Measurements from ENCODE around the gene VPS35L.
A peak's percentile ranks its signal among the peaks of the same experiment; 100 is the strongest.
"Not testable (repeated sequence)": the region's sequence is repeated elsewhere in the genome, so short reads cannot be mapped to it uniquely, and the experiment has no call there.

Gene VPS35L

DNA sequence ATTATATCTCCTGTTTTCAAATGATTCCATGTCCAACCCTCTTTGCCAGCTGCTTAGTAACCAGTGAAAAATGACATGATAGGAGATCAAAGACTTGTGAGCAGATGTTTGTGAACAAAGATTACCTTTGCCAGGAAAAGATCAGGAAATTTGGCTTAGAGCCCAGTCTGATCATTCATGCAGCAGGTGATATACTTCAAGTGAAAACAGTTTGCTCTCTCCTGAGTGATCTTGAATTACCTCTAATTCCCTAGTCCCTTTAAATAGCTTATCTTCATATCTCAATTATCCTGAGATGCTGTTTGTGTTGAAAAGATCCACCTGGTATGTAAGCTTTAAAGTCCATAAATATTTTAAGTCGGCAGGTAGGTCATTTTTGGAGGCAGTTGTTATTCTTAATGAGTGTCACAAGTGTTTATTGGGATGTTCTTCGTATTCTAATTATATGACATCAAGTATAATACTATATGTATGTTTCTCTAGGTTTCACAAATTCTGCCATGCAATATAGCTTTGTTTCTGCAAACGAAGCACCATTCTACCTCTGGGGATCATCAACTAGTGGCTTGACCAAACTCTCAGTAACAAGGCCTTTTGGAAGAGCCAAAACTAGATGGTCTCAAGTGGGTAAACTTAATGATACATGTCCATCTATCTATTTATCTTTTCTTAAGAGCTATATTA lies 13.2 kb upstream of the VPS35L start:
- DNase-seq, result peak; percentile 64

DNA sequence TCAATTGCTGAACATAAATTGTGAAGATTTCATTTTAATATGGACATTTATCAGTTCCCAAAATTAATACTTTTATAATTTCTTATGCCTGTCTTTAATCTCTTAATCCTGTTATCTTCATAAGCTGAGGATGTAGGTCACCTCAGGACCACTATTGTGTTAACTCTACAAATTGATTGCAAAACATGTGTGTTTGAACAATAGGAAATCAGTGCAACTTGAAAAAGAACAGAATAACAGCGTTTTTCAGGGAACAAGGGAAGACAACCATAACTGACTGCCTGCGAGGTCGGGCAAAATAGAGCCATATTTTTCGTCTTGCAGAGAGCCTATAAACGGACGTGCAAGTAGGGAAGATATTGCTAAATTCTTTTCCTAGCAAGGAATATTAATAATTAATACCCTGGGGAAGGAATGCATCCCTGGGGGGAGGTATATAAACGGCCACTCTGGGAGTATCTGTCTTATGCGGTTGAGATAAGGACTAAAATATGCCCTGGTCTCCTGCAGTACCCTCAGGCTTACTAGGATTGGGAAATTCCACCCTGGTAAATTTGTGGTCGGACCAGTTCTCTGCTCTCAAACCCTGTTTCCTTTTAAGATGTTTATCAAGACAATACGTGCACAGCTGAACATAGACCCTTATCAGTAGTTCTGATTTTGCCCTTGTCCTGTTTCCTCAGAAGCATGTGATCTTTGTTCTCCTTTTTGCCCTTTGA lies 12.1 kb upstream of the VPS35L start:
- not testable (repeated sequence) for DNase-seq

DNA sequence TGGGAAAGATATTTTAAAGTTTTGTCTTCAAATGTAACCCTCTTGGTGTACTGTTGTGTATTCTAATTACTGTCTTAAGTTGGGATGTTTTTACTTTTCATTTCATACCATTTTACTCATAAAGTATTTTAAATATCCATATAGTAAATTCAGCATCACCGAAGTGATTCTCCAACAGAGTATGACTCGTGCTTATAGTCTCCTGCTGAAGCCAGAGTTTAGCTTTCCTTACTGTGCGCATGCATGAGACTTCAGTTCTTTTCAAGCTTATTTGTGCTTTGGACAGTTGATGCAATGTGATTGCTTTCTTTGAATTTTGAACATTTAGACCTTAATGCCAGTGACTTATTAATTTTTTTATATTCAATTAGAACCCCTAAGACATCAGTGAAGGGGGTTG lies 7.4 kb upstream of the VPS35L start:
- DNase-seq, result no peak

DNA sequence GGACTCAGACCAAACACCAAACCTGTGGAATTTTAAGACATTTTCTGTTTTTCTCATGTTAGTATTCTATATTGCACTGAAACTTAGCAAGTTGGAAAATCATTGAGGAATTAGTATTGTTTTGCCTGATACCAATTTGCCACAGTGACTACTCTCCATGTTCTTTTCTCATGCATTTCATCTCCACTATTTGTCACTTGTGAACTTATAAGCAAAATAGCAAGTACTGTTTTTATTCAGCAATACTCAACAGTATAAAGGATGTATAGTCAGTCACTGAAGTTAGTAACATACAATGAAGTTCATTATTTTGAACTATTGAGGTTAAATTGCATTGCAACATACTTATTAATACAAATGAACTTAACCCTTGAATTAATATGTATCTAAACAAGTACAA lies 5.8 kb upstream of the VPS35L start:
- no peak for DNase-seq

DNA sequence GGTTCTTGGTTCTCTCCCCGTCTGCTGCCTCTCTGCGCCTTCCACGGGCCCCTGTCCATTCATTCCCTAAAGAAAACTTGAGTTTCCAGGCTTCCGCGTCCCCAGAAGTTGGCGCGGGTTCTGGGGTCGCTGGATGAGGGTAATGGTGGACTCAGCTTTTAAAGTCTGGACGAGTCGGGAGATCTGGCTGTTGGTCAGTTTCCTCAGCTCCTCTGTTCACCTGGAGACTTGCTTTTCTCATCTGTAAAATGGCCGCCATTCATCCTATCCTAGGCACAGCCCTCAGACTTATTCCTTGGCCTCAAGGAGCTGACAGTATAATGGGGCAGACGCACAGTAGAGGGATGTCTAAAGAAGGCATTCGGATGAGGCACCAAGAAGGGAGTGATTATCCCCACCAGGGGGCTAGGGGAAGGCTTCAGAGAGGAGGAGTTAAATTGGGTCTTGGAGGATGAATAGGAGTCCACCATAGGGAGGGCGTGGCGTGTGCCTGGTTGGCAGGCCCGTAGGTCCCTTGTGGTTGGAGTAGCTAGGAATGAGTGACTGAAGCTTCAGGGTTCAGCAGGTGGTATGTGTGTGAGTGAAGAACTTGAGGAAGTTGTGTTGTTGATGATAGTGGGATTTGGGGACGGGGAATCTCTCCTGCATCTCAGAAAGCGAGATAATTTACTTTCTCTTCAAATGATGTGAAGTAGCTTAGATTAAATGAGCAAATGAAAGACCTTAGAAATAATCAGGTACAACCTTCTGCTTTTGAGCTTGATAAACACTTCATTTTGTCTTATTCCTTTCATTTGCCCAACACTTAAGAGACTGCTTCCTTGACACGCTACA lies 652 bp downstream of the VPS35L start:
- peak; percentile 3 for DNase-seq

DNA sequence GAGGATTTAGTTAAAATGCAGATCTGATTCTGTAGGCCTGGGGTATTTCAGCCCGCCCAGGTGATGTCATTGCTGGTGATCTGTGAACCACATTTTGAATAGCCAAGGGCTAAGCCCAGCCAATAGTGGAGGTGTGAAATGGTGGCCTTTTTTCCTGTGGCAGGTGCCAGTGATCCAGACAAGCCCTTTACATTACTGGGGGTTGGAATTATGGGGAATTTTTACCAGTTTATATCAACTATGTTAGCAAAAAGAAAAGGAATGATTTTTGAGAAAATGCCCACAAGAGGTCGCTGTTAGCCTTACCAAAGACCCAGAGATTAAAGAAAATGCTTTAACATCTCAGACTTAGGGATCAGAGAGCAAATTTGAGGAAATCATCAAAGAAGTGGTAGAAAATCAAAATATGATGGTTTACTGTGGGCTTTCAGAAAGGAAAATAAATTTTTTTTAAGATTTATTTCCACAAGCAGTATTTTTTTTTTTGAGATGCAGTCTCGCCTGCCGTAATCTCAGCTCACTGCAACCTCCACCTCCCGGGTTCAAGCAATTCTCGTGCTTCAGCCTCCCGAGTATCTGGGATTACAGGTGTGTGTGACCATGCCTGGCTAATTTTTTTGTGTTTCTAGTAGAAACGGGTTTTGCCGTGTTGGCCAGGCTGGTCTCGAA lies 3.9 kb downstream of the VPS35L start:
- DNase-seq, result peak; percentile 1

DNA sequence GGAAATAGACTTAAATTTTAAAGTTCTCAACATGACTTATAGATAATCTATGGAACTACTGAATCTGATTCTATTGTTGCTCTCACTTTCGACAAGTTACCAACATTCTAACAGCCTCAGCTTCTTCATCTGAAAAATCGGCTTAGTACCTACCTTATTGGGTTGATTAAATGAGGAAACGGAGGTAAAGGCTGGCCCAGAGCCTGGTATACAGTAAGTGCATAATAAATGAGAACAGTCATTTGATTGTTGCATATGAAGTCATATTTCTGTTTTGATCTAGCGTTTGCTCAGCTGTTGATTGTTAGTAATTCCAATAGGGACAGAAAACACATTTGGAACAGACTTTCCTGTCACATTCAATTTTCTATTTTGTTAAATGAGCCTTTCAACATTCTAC lies 4.6 kb downstream of the VPS35L start:
- DNase-seq, result no peak

DNA sequence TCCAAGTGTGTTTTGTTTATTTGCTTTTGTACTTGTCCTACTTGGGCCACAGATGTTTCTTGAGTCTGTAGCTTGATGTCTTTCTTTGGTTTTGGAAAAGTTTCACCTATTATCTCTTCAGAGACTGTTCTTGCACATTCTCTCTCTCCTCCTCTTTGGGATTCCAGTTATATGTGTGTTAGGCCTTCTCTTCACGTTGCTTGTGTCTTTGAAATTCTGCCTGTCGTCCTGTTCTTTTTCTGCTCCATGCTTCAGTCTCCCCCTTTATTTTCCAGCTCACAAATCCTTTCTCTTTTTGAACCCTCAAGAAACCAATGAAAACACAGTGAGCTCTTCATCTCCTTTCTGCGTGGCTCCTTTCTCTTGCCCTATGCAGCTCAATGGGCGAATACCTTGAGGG lies 7.9 kb downstream of the VPS35L start:
- DNase-seq, result no peak

DNA sequence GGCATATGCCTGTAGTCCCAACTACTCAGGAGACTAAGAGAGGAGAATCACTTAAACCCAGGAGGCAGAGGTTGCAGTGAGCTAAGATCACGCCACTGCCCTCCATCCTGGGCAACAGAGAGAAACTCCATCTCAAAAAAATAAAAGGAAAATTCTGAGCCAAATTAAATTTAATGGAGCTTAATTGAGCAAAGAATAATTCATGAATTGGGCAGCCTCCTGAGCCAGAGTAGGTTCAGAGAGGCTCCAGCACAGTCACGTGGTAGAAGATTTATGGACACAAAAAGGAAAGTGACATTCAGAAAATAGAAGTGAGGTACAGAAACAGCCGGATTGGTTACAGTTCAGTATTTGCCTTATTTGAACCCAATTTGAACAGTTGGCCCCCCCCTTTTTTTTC lies 10.9 kb downstream of the VPS35L start:
- no peak for DNase-seq

DNA sequence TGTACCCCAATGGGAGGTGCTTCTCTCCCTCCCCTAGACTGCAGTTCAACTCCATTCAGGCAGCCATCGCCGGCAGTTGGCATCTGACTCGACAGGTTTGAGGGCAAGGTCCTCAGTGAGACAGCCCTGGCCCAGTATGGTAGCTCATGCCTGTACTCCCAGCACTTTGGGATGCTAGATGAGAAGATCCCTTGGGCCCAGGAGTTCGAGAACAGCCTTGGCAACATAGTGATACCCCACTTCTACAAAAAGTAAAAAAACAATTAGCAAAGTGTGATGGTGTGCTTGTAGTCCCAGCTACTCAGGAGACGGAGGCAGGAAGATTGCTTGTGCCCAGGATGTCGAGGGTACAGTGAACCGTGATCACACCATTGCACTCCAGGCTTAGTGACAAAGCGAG lies 12.1 kb downstream of the VPS35L start:
- DNase-seq, result no peak

DNA sequence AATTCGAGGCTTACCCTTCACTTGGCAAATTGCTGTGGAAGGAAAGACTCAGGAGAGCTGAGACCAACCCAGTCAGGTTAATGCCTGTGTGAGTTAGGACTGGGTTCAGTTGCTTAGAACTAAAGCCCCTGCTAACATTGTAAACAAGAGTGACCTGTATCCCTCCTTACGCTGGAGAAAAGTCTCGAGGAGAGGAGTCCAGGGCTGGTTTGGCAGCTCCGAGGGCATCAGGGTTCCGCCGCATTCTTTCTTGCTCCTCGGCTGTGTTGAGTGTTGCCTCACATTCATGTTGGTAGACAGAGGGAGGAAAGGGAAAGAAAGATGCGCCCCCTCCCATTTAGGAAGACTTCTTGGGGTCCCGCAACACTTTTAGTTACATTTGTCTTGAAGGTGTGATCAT lies 18.5 kb downstream of the VPS35L start:
- no peak for DNase-seq

DNA sequence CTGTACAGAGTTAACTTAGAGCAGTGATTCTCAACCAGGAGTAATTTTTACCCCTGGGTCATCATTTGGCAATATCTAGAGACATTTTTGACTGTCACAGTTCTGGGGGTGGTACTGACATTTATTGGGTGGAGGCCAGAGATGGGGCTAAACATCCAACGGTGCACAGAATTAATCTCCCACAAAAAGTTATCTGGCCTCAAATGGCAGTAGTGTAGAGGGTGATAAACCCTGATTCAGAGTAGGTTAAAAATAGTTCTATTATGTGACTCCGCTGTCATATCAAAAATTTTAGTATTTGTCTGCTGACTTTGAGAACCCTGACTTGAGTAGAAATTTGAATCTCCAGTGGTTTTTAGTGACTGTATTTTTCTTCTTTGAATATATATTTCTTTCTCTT lies 19.1 kb downstream of the VPS35L start:
- no peak for DNase-seq

DNA sequence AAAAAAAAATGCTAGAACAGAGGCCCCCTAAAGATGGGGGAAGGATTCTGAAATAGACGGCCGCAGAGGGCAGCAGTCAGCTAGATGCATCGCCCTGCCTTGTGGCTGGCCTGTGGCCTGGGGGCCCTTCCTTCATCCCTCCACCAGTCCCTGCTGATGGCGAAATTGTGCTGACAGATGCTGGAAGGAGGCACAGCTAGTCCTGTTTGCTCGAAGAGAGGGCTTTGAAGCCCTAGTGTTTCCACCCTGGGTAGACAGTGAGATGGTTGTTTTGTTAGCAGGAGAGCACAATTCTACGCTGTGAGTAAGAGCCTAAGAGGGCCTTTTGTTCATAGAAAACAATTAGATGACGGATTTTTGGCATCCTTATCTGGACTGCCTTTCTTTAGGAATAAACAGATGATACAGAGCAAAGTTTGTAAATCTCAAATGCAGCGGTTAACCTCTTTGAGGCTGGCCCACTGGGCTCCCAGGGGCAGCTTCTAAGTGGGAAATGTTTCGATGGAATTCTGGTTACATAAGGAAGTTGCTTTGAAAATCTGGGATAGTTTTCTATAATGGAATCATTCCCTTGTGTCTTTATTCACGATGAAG lies 23.0 kb downstream of the VPS35L start:
- no peak for DNase-seq

DNA sequence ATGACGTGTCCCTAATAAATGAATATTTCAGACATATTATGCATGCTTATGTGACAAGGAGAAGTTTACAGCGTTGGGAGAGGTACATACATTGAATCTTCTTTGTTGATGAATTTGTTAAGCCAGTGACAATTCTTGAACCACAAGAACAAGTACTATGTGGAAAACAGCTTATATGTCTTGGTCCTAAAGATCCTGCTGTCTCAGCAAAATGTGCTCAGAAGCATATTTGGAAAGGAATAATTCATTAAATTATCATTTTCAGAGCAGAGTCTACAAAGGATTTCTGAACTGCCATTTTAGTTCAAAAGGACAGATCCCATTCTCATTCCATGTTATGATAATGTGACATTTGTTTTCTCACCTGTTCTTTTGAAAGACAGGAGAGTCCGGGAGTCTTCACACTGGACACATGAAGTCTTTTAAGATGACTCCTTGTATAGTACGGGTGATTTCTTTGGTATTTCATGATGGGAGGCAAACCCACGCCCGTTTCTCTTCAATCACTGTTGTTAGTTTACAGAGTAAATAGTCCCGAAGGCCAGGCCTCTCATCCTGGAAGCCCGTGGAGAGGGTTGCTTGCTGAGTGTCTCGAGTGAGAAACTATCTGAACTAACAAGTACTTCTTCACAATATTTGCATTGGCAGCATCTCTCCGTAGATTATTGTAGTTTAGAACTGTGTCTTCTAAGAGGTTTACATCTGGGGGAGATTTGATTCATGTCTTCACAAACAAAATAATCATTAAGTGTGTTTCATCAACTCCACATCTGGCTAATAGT lies 26.7 kb downstream of the VPS35L start:
- DNase-seq, result no peak

DNA sequence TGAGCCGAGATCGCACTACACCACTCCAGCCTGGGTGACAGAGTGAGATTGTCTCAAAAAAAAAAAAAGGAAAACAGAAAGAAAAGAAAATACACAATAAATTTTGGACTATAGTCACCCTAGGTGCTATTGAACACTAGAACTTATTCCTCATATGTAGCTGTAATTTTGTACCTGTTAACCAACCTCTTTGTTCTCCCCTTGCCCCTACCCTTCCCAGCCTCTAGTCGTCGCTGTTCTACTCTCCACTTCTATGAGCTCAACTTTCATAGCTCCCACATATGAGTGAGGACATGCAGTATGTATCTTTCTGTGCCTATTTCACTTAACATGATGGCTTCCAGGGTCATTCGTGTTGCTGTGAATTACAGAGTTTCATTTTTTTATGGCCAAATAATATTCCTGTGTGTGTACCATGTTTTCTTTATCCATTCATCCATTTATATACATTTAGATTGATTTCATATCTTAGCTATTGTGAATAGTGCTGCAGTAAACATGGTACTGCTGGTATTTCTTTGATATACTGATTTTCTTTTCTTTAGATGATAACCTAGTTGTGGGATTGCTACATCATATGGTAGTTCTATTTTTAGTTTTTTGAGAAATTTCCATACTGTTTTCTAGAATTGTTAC lies 28.3 kb downstream of the VPS35L start:
- no peak for DNase-seq

DNA sequence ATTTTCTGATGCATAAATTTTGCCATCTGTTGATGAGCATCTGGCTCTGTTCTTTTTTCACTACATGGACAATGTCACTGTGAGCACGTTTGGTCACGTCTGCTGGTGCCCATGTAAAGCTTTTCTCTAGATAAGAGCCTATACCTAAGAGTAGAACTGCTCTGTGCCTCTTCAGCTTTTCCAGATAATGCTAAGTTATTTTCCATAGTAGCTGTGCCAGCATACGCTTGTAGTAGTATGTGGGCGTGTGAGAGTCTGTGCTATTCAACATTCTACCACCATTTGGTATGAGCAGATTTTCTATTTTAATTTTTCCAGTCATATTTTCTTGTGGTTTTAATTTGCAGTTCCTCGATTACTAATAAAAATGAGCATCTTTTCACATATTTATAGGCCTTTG lies 33.2 kb downstream of the VPS35L start:
- no peak for DNase-seq

DNA sequence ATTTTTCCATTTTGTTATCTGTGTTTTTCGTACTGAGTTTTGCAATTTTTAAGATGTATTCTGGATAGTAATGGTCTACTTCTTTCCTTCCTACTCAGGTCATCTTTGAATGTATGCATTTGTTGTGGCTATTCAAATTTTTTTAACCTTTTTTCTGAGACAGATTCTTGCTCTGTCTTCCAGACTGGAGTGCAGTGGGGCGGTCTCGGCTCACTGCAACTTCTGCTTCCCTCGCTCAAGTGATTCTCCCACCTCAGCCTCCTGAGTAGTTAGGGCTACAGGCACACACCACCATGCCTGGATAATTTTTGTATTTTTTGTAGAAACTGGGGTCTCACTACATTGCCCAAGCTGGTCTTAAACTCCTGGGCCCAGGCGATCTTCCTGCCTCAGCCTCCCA lies 33.6 kb downstream of the VPS35L start:
- DNase-seq, result no peak

DNA sequence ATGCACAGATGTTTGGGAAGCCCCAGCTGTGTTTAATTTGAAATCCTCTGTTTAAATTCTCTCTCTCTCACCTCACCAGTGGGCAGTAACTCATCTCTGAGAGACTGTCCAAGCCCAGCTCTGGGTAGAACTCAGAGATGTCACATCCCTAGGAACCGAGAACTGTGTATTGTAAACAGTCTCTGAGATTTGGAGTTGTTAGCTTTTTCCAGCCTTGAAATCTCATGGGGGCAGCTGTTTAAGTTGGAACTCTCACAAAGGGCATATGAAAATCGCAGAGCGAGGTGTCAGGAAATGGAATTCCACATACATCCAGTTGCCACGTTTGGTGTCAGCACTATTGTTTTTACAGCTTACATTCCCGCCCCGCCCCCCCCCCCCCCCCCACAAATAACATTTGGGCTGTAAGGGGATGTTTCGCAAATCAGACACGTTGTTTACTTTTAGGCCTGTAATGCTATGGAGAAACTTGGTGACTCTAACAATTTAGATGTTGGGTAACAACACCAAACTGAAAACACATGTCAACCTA lies 34.3 kb downstream of the VPS35L start:
- no peak for DNase-seq

DNA sequence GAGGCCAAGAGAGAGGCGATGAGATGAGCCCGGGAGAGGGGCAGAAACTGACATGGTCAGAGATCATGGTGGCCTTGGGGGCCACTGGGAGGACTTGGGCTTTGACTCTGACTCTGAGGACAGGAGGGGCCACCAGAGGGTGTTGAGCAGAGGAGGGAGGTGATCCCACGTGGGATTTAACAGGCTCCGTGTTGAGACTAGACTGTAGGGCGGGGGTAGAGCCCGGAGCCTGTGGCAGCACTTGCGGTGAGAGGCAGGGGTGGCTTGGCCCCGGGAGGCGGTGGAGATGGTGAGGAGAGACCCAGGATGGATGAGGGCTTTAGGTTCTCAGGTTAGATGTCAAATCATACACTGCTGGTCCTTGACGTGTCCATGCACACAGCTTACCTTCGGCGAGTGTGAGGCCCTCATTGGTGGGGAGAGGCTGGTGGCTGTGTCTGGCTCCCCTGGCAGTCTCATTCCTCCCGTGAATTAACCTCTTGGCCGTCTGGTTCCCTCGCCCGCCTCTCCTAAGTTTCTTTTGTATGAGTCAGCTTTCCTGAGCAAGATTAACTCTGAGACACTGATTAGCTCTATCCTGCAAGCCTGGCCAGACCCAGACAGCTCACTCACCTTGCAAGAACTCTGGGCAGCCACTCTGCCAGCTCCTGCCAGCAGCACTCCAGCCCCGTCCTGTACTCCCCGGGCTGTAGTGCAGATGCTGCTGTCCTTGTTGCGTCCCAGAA lies 39.7 kb downstream of the VPS35L start:
- DNase-seq, result no peak

DNA sequence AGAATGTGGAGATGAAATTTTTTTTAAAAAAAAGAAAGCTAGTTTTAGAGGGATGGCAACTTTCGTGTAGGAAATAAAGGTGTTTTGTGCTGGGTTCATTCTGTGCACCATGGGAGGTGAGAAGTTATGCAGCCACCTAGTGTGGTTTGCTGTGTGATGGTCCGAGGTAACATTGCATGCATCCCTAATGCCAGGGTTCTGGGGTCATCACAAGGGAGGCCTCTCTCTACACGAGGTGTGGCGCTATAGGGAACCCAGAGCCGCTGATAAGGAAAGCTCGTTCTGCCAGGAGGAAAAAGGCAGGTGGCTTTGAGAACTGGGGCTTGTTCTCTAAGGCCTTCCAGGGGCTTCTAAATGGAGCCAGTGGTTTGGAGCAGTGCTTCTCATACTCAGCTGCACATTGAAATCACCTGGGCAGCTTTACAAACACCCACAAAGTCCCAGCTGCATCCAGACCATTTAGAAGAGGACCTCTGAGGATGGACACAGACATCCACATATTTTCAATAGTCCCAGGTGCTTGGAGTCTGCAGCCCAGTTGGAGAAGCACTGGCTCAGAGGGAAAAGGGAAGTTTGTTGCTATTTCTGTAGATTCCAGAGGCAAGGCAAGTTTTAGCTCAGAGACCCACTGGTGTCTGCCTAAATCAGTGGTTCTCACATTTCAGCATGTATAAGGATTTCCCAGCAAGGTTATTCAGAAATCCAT lies 43.5 kb downstream of the VPS35L start:
- DNase-seq, result no peak
